HCT116 (cell line): ENCODE results near the gene SYTL3. TPM values are rescaled to one million over a fixed set of nuclear protein-coding genes. Genes with fewer than 3 reads are reported as not detected.

ENCODE experiments used
- ATAC-seq: fragments of 200-7000 bp; cut with Tn5 transposase; 2 replicates; pipeline ENCODE4 v1.9.1; 2020; ENCODE audit warnings: mild to moderate bottlenecking, moderate library complexity
- BruUV-seq: library from RNA; stranded (reverse); fragments of 400-500 nt; replicated peaks from 2 replicates; lab custom pipeline; 2021; lab: Mats Ljungman, UMichigan
- CTCF ChIA-PET: fragments of 300-600 bp; sonication (Branson Sonifier 250); formaldehyde crosslinking; loops from one replicate; lab custom pipeline; 2021; ENCODE audit warnings: antibody characterized with exemption; lab: Charles Lee
- POLR2A ChIA-PET: fragments of 300-600, 350-600 bp; sonication (Branson Sonifier 250); formaldehyde crosslinking; loops from one replicate; lab custom pipeline; 2021; ENCODE audit warnings: antibody characterized with exemption; lab: Charles Lee
- RAD21 ChIA-PET, 2 experiments: fragments of 300-600 bp; sonication (Branson Sonifier 250); formaldehyde crosslinking; loops; one replicate each; lab custom pipeline; 2023; ENCODE audit warnings: low total read pairs in 2 of 2; ENCODE audit not compliant: uncharacterized antibody in 2 of 2, unreplicated experiment in 2 of 2, low non-redundant PET in 1 of 2; lab: Charles Lee
- DNase-seq: peaks from one replicate; pipeline ENCODE4 v3.0.0-alpha.2; 2010; ENCODE audit warnings: low read depth, low spot score
- H2AFZ ChIP-seq: fragments of 200-600 bp; shearing (Covaris generic), sonication (generic); 2 replicates; pipeline ENCODE4 v1.6.1; 2017; ENCODE audit warnings: low read depth, mixed run types, mixed read lengths, antibody characterized with exemption, low read length; ENCODE audit not compliant: poor library complexity, severe bottlenecking
- H3K27ac ChIP-seq: 2 replicates; pipeline ENCODE4 v1.5.1; 2012; ENCODE audit warnings: low read depth, low read length
- H3K27me3 ChIP-seq: fragments of 200-600 bp; sonication (generic); 2 replicates; pipeline ENCODE4 v1.6.1; 2016; ENCODE audit warnings: mixed run types, low read length, mixed read lengths; ENCODE audit not compliant: insufficient read depth
- H3K36me3 ChIP-seq, 2 experiments: fragments of 200-500 bp in 1 of 2; fragments of 200-600 bp in 1 of 2; sonication (Bioruptor generic) in 1 of 2; sonication (generic) in 1 of 2; 2 replicates each; pipeline versions ENCODE4 v1.5.1 to v1.6.1; 2014 to 2016; ENCODE audit warnings: low read length in 2 of 2, inconsistent platforms in 1 of 2, mixed read lengths in 1 of 2, mixed run types in 1 of 2; ENCODE audit not compliant: insufficient read depth in 2 of 2, control insufficient read depth in 1 of 2
- H3K4me1 ChIP-seq, 2 experiments: fragments of 200-600 bp in 1 of 2; sonication (generic) in 1 of 2; 2 replicates each; pipeline versions ENCODE4 v1.5.1 to v1.6.1; 2012 to 2017; ENCODE audit warnings: low read length in 2 of 2, inconsistent platforms in 1 of 2, mild to moderate bottlenecking in 1 of 2, mixed read lengths in 1 of 2, mixed run types in 1 of 2, moderate library complexity in 1 of 2; ENCODE audit not compliant: insufficient read depth in 2 of 2, control insufficient read depth in 1 of 2
- H3K4me2 ChIP-seq: fragments of 200-600 bp; sonication (generic); 2 replicates; pipeline ENCODE4 v1.6.1; 2017; ENCODE audit warnings: mixed run types, low read length, mixed read lengths
- H3K4me3 ChIP-seq, 2 experiments: fragments of 200-600 bp in 1 of 2; sonication (generic) in 1 of 2; replicated peaks in 1 of 2; 2 replicates each; pipeline ENCODE4 v1.5.1; 2011 to 2016; ENCODE audit warnings: low read length in 2 of 2, control low read depth in 1 of 2, low read depth in 1 of 2, mild to moderate bottlenecking in 1 of 2, mixed read lengths in 1 of 2, mixed run types in 1 of 2
- H3K79me2 ChIP-seq: fragments of 200-600 bp; sonication (generic); 2 replicates; pipeline ENCODE4 v1.6.1; 2017; ENCODE audit warnings: mild to moderate bottlenecking, mixed run types, low read length, moderate library complexity, mixed read lengths; ENCODE audit not compliant: insufficient read depth
- H3K9ac ChIP-seq: fragments of 200-600 bp; sonication (generic); 2 replicates; pipeline ENCODE4 v1.6.1; 2016; ENCODE audit warnings: low read length, mixed read lengths
- H3K9me2 ChIP-seq: fragments of 200-600 bp; sonication (generic), shearing (Covaris generic); 2 replicates; pipeline ENCODE4 v1.6.1; 2017; ENCODE audit warnings: mixed run types, mild to moderate bottlenecking, moderate library complexity; ENCODE audit not compliant: insufficient read depth
- H3K9me3 ChIP-seq, 2 experiments: fragments of 200-500 bp in 1 of 2; fragments of 200-600 bp in 1 of 2; sonication (Bioruptor generic) in 1 of 2; sonication (generic) in 1 of 2; 2 replicates each; pipeline ENCODE4 v1.6.1; 2014 to 2017; ENCODE audit warnings: low read length in 2 of 2, mixed read lengths in 2 of 2, inconsistent platforms in 1 of 2, low read depth in 1 of 2, mild to moderate bottlenecking in 1 of 2, mixed run types in 1 of 2, moderate library complexity in 1 of 2; ENCODE audit not compliant: control insufficient read depth in 1 of 2, insufficient read depth in 1 of 2
- H4K20me1 ChIP-seq: fragments of 200-600 bp; sonication (generic), shearing (Covaris generic); 2 replicates; pipeline ENCODE4 v1.6.1; 2017; ENCODE audit warnings: mixed run types, mild to moderate bottlenecking, moderate library complexity; ENCODE audit not compliant: insufficient read depth
- CBX3 ChIP-seq: IDR thresholded peaks from 2 replicates; pipeline ENCODE4 v1.6.1; 2012; ENCODE audit warnings: low read depth
- CEBPB ChIP-seq: IDR thresholded peaks from 2 replicates; pipeline ENCODE4 v1.6.1; 2012; ENCODE audit warnings: low read depth
- CTCF ChIP-seq, 3 experiments: fragments of 200-600 bp in 1 of 3; sonication (generic) in 1 of 3; IDR thresholded peaks in 2 of 3; conservative IDR thresholded peaks in 1 of 3; 2 replicates each; pipeline ENCODE4 v1.5.1; 2012 to 2017; ENCODE audit warnings: low read depth in 2 of 3, low read length in 2 of 3, antibody characterized with exemption in 1 of 3, borderline replicate concordance in 1 of 3, control low read depth in 1 of 3, mild to moderate bottlenecking in 1 of 3, mixed read lengths in 1 of 3, mixed run types in 1 of 3, moderate library complexity in 1 of 3; ENCODE audit not compliant: insufficient read depth in 1 of 3
- ELF1 ChIP-seq: IDR thresholded peaks from 2 replicates; pipeline ENCODE4 v1.6.1; 2012; ENCODE audit warnings: low read depth, borderline replicate concordance
- EZH2 ChIP-seq: fragments of 200-600 bp; sonication (generic); IDR thresholded peaks from 2 replicates; pipeline ENCODE4 v1.6.1; 2017; ENCODE audit warnings: antibody characterized with exemption, mixed run types
- EZH2phosphoT487 ChIP-seq: fragments of 200-600 bp; IDR thresholded peaks from 2 replicates; pipeline ENCODE4 v1.6.1; 2018; ENCODE audit warnings: antibody characterized with exemption, borderline replicate concordance
- FOSL1 ChIP-seq: IDR thresholded peaks from 2 replicates; pipeline ENCODE4 v1.6.1; 2012; ENCODE audit warnings: low read depth
- JUND ChIP-seq: IDR thresholded peaks from 2 replicates; pipeline ENCODE4 v1.6.1; 2012
- MAX ChIP-seq: IDR thresholded peaks from 2 replicates; pipeline ENCODE4 v1.6.1; 2012
- POLR2AphosphoS5 ChIP-seq: IDR thresholded peaks from 2 replicates; pipeline ENCODE4 v1.6.1; 2011; ENCODE audit warnings: mild to moderate bottlenecking, low read depth, low read length, moderate library complexity
- RAD21 ChIP-seq: IDR thresholded peaks from 2 replicates; pipeline ENCODE4 v1.6.1; 2012; ENCODE audit warnings: low read depth, mild to moderate bottlenecking
- REST ChIP-seq: IDR thresholded peaks from 2 replicates; pipeline ENCODE4 v1.6.1; 2012; ENCODE audit warnings: low read depth
- SIN3A ChIP-seq: IDR thresholded peaks from 2 replicates; pipeline ENCODE4 v1.6.1; 2012; ENCODE audit warnings: low read depth
- SP1 ChIP-seq: IDR thresholded peaks from 2 replicates; pipeline ENCODE4 v1.6.1; 2012; ENCODE audit warnings: low read depth
- SRF ChIP-seq: IDR thresholded peaks from 2 replicates; pipeline ENCODE4 v1.6.1; 2012; ENCODE audit warnings: low read depth
- ZBTB33 ChIP-seq: IDR thresholded peaks from 2 replicates; pipeline ENCODE4 v1.6.1; 2011; ENCODE audit warnings: mild to moderate bottlenecking, low read length, moderate library complexity; ENCODE audit not compliant: insufficient replicate concordance; ENCODE audit errors: extremely low read depth
- ZFX ChIP-seq: fragments of 450-650 bp; IDR thresholded peaks from 2 replicates; pipeline ENCODE4 v1.6.1; 2017
- ZNF274 ChIP-seq: fragments of 200-500 bp; sonication (Bioruptor generic); IDR thresholded peaks from 2 replicates; pipeline ENCODE4 v1.6.1; 2014; ENCODE audit warnings: mild to moderate bottlenecking, low read depth, low read length, inconsistent platforms
- intact Hi-C: fragments of 100-400 bp; cut with micrococcal nuclease; formaldehyde crosslinking; loops from 2 replicates; pipeline ENCODE4 v1.10.0; 2022
- total RNA-seq: library from RNA; stranded (reverse); gene quantifications from one replicate; pipeline ENCODE4 v1.2.1, GENCODE V29; 2021; ENCODE audit not compliant: unreplicated experiment

The SYTL3 gene
- total RNA-seq, 1 experiment from 2014 or later: 55.3 TPM

GRCh38 chr6:158758941-158759479, 109.2 kb downstream of the SYTL3 start:
- H3K4me3 ChIP-seq: no peak overlapping the region
- POLR2A ChIA-PET: interaction anchor here (1.2 kb wide), 1 partner anchor 52 kb away, joined by 3 read pairs; no protein-coding TSS in a partner anchor
- DNase-seq: no peak
- H3K27me3 ChIP-seq: no peaks in the 10 kb centered on the region
- no peak for ATAC-seq
- H3K4me2 ChIP-seq: no peak overlapping the region
- peaks cover 45 to 83% of the 10 kb centered on the region in 2 experiments; a peak in 3 of 4 replicates for H3K4me1 ChIP-seq
- TF ChIP-seq SP1 (no peak), CTCF (IDR thresholded peaks at IDR 0.05 in 2 of 3, conservative IDR thresholded peaks at IDR 0.05 in 1 of 3; ENCODE audit: borderline replicate concordance in 1 of 3, insufficient read depth in 1 of 3, low read depth in 2 of 3, low read length in 2 of 3) (no peak), SIN3A (no peak), POLR2AphosphoS5 (no peak), MAX (no peak), REST (no peak), EZH2 (no peak), JUND (no peak), ZBTB33 (no peak), RAD21 (no peak), ZFX (no peak), CBX3 (no peak), FOSL1 (no peak), SRF (no peak), CEBPB (no peak), ZNF274 (no peak), EZH2phosphoT487 (no peak), ELF1 (no peak)
- intact Hi-C loops: no loop called here
- CTCF ChIA-PET: interaction anchor here (1.2 kb wide), 1 partner anchor 41 kb away, joined by 4 read pairs; no protein-coding TSS in a partner anchor
- H2AFZ ChIP-seq: no peak overlapping the region
- H3K9me3 ChIP-seq: no peaks in the 10 kb centered on the region
- RAD21 ChIA-PET: interaction anchor here in 1 of 2 experiments (0.7 kb wide), 1 partner anchor 102 kb away, joined by 3 read pairs; no protein-coding TSS in a partner anchor
- H4K20me1 ChIP-seq: no peaks in the 10 kb centered on the region
- H3K79me2 ChIP-seq: peaks cover 9% of the 10 kb centered on the region; the same call in 1 of the 2 replicates
- no TSS peak for BruUV-seq
- no peaks in the 10 kb centered on the region for H3K9me2 ChIP-seq
- H3K9ac ChIP-seq: peak overlapping the region; percentile 24
- H3K36me3 ChIP-seq: peaks cover 0 to 33% of the 10 kb centered on the region in 2 experiments; a peak in 3 of 4 replicates
- H3K27ac ChIP-seq: peak overlapping the region; percentile 46
